GM23338 (cell line): ENCODE results near the gene SMCO2. TPM values are rescaled to one million over a fixed set of nuclear protein-coding genes. Genes with fewer than 3 reads are reported as not detected.

Source experiments
- ATAC-seq: fragments of 200-7000 bp; cut with Tn5 transposase; 3 replicates; pipeline ENCODE4 v1.9.1; 2020
- DNase-seq: peaks from one replicate; pipeline ENCODE4 v3.0.0-alpha.2; 2015; ENCODE audit warnings: low spot score
- H2AFZ ChIP-seq: fragments of 200-600 bp; sonication (generic); 2 replicates; pipeline ENCODE4 v1.8.0; 2016; ENCODE audit warnings: antibody characterized with exemption, mild to moderate bottlenecking, moderate library complexity
- H3F3A ChIP-seq: fragments of 200-600 bp; sonication (generic); replicated peaks from 2 replicates; pipeline ENCODE4 v1.8.0; 2017; ENCODE audit warnings: antibody characterized with exemption, mixed run types, low read depth
- H3K27ac ChIP-seq: fragments of 200-600 bp; sonication (generic); 2 replicates; pipeline ENCODE4 v1.6.1; 2016; ENCODE audit warnings: low read depth
- H3K27me3 ChIP-seq: fragments of 200-600 bp; sonication (generic); 2 replicates; pipeline ENCODE4 v1.8.0; 2016; ENCODE audit warnings: mild to moderate bottlenecking, mixed run types, moderate library complexity; ENCODE audit not compliant: insufficient read depth
- H3K36me3 ChIP-seq: fragments of 200-600 bp; sonication (generic); 2 replicates; pipeline ENCODE4 v1.8.0; 2016; ENCODE audit warnings: mild to moderate bottlenecking; ENCODE audit not compliant: insufficient read depth
- H3K4me1 ChIP-seq: fragments of 200-600 bp; sonication (generic); 2 replicates; pipeline ENCODE4 v1.8.0; 2016; ENCODE audit warnings: mild to moderate bottlenecking, moderate library complexity; ENCODE audit not compliant: insufficient read depth
- H3K4me2 ChIP-seq: fragments of 200-600 bp; sonication (generic); 2 replicates; pipeline ENCODE4 v1.7.1; 2017; ENCODE audit warnings: mixed run types
- H3K4me3 ChIP-seq: fragments of 200-600 bp; sonication (generic); 2 replicates; pipeline ENCODE4 v1.6.1; 2016; ENCODE audit warnings: mixed run types
- H3K79me2 ChIP-seq: fragments of 200-600 bp; sonication (generic); replicated peaks from 2 replicates; pipeline ENCODE4 v1.8.0; 2017; ENCODE audit warnings: mild to moderate bottlenecking; ENCODE audit not compliant: insufficient read depth
- H3K9me2 ChIP-seq: fragments of 200-600 bp; sonication (generic); 2 replicates; pipeline ENCODE4 v1.8.0; 2017; ENCODE audit not compliant: insufficient read depth
- H4K20me1 ChIP-seq: fragments of 200-600 bp; sonication (generic); replicated peaks from 2 replicates; pipeline ENCODE4 v1.8.0; 2017; ENCODE audit warnings: mild to moderate bottlenecking; ENCODE audit not compliant: insufficient read depth
- H3K27ac Mint-ChIP-seq: 2 replicates; pipeline ENCODE4 v1.8.0; 2020; ENCODE audit warnings: inconsistent platforms, mild to moderate bottlenecking, moderate library complexity, mixed read lengths
- H3K27me3 Mint-ChIP-seq: 3 replicates; pipeline ENCODE4 v1.8.0; 2022; ENCODE audit warnings: low read depth, mild to moderate bottlenecking, moderate library complexity, mixed read lengths, inconsistent platforms; ENCODE audit not compliant: insufficient read depth, poor library complexity
- H3K36me3 Mint-ChIP-seq: 3 replicates; pipeline ENCODE4 v1.8.0; 2021; ENCODE audit warnings: low read depth, mild to moderate bottlenecking, inconsistent platforms, moderate library complexity, mixed read lengths
- H3K4me1 Mint-ChIP-seq: 3 replicates; pipeline ENCODE4 v1.8.0; 2020; ENCODE audit warnings: mild to moderate bottlenecking, inconsistent platforms, mixed read lengths
- H3K4me3 Mint-ChIP-seq: 3 replicates; pipeline ENCODE4 v1.8.0; 2021; ENCODE audit warnings: moderate library complexity, mild to moderate bottlenecking, inconsistent platforms, mixed read lengths
- H3K9me3 Mint-ChIP-seq: 3 replicates; pipeline ENCODE4 v1.8.0; 2020; ENCODE audit warnings: moderate library complexity, mild to moderate bottlenecking, inconsistent platforms, mixed read lengths
- CREB1 ChIP-seq: fragments of 250-450 bp; sonication (Bioruptor Pico); IDR thresholded peaks from 2 replicates; pipeline ENCODE4 v1.5.0; 2020; ENCODE audit warnings: low read depth, mild to moderate bottlenecking, moderate library complexity
- EZH2 ChIP-seq: fragments of 200-600 bp; sonication (generic); IDR thresholded peaks from one replicate; pipeline ENCODE4 v1.8.0; 2017; ENCODE audit warnings: antibody characterized with exemption, mild to moderate bottlenecking, low read depth; ENCODE audit not compliant: unreplicated experiment
- EZH2phosphoT487 ChIP-seq: fragments of 200-600 bp; sonication (generic); IDR thresholded peaks from one replicate; pipeline ENCODE4 v1.8.1; 2018; ENCODE audit warnings: antibody characterized with exemption; ENCODE audit not compliant: unreplicated experiment
- JUNB ChIP-seq: IDR thresholded peaks from one replicate; pipeline ENCODE4 v1.6.1; 2016; ENCODE audit warnings: antibody characterized with exemption; ENCODE audit not compliant: unreplicated experiment
- NANOG ChIP-seq: IDR thresholded peaks from 2 replicates; pipeline ENCODE4 v1.6.1; 2016; ENCODE audit warnings: antibody characterized with exemption, borderline replicate concordance
- POLR2AphosphoS5 ChIP-seq: IDR thresholded peaks from 2 replicates; pipeline ENCODE4 v1.6.1; 2016; ENCODE audit warnings: antibody characterized with exemption, low read depth
- STAT1 ChIP-seq: IDR thresholded peaks from one replicate; pipeline ENCODE4 v1.6.1; 2016; ENCODE audit warnings: antibody characterized with exemption; ENCODE audit not compliant: unreplicated experiment
- ZNF114 ChIP-seq: fragments of 250-450 bp; sonication (Bioruptor Pico); IDR thresholded peaks from 2 replicates; pipeline ENCODE4 v1.5.0; 2020; ENCODE audit warnings: mild to moderate bottlenecking, moderate library complexity
- ZNF331 ChIP-seq: fragments of 250-450 bp; sonication (Bioruptor Pico); IDR thresholded peaks from 2 replicates; pipeline ENCODE4 v1.5.0; 2020; ENCODE audit warnings: low read depth, mild to moderate bottlenecking, moderate library complexity
- polyA plus RNA-seq: library from polyadenylated mRNA; unstranded; fragments of >200 nt; fragmentation: Nextera tagmentation; extraction: Ambion mirVana; gene quantifications from 2 replicates; pipeline ENCODE4 v1.2.1, GENCODE V29; 2016
- total RNA-seq: library from RNA; depleted of rRNA; stranded (reverse); fragments of >200 nt; shearing (Covaris generic); gene quantifications from 2 replicates; pipeline ENCODE4 v1.2.3, GENCODE V29; 2014
- TF ChIP-seq, protein P1 (sequence below): IDR thresholded peaks from 2 replicates; pipeline ENCODE4 v1.6.1; 2016; ENCODE audit warnings: antibody characterized with exemption
- TF ChIP-seq, protein P2 (sequence below): fragments of 250-450 bp; sonication (Bioruptor Pico); IDR thresholded peaks from 2 replicates; pipeline ENCODE4 v1.5.0; 2020; ENCODE audit warnings: mild to moderate bottlenecking, moderate library complexity
- TF ChIP-seq, protein P3 (sequence below): IDR thresholded peaks from one replicate; pipeline ENCODE4 v1.6.1; 2018; ENCODE audit warnings: antibody characterized with exemption; ENCODE audit not compliant: unreplicated experiment

The SMCO2 gene
- total and polyA plus RNA-seq, 2 experiments from 2014 or later, result 0.86 TPM; not detected in 1

DNA sequence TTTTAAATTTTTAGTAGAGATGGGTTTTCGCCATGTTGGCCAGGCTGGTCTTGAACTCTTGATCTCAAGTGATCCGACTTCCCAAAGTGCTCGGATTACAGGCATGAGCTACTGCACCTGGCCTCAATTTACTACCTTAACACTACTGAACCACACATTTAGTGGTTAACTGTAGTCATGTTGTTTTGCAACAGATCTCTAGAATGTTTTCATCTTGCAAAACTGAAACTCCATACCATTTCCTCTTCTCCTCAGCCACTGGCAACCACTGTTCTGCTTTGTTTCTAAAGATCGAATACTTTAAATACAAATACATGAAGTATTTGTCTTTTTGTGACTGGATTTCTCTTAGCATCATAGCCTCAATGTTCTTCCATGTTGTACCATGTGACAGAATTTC lies 15.4 kb upstream of the SMCO2 start:
- peaks cover 14% of the 10 kb centered on the region for H3K4me1 Mint-ChIP-seq
- ATAC-seq, result no peak

More for the DNA sequence above, 15.4 kb upstream of the SMCO2 start:
- Histone ChIP-seq H3K36me3 (no peaks in the 10 kb centered on the region), H3K9me2 (no peaks in the 10 kb centered on the region), H3K27ac (no peak overlapping the region), H2AFZ (no peak overlapping the region), H3K4me1 (no peaks in the 10 kb centered on the region), H3F3A (no peaks in the 10 kb centered on the region), H4K20me1 (no peaks in the 10 kb centered on the region), H3K27me3 (no peaks in the 10 kb centered on the region), H3K79me2 (no peaks in the 10 kb centered on the region), H3K4me3 (no peak overlapping the region), H3K4me2 (no peak overlapping the region)
- peaks cover 9% of the 10 kb centered on the region for H3K36me3 Mint-ChIP-seq
- no peak for DNase-seq
- TF ChIP-seq EZH2phosphoT487, result no peak
- no peak for TF ChIP-seq CREB1 (CRISPR knock-in tag)
- TF ChIP-seq EZH2, result no peak
- no peak for TF ChIP-seq JUNB
- TF ChIP-seq, protein P1, sequence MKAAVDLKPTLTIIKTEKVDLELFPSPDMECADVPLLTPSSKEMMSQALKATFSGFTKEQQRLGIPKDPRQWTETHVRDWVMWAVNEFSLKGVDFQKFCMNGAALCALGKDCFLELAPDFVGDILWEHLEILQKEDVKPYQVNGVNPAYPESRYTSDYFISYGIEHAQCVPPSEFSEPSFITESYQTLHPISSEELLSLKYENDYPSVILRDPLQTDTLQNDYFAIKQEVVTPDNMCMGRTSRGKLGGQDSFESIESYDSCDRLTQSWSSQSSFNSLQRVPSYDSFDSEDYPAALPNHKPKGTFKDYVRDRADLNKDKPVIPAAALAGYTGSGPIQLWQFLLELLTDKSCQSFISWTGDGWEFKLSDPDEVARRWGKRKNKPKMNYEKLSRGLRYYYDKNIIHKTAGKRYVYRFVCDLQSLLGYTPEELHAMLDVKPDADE, result no peak
- no peak for TF ChIP-seq ZNF331 (CRISPR knock-in tag)
- TF ChIP-seq, protein P2, sequence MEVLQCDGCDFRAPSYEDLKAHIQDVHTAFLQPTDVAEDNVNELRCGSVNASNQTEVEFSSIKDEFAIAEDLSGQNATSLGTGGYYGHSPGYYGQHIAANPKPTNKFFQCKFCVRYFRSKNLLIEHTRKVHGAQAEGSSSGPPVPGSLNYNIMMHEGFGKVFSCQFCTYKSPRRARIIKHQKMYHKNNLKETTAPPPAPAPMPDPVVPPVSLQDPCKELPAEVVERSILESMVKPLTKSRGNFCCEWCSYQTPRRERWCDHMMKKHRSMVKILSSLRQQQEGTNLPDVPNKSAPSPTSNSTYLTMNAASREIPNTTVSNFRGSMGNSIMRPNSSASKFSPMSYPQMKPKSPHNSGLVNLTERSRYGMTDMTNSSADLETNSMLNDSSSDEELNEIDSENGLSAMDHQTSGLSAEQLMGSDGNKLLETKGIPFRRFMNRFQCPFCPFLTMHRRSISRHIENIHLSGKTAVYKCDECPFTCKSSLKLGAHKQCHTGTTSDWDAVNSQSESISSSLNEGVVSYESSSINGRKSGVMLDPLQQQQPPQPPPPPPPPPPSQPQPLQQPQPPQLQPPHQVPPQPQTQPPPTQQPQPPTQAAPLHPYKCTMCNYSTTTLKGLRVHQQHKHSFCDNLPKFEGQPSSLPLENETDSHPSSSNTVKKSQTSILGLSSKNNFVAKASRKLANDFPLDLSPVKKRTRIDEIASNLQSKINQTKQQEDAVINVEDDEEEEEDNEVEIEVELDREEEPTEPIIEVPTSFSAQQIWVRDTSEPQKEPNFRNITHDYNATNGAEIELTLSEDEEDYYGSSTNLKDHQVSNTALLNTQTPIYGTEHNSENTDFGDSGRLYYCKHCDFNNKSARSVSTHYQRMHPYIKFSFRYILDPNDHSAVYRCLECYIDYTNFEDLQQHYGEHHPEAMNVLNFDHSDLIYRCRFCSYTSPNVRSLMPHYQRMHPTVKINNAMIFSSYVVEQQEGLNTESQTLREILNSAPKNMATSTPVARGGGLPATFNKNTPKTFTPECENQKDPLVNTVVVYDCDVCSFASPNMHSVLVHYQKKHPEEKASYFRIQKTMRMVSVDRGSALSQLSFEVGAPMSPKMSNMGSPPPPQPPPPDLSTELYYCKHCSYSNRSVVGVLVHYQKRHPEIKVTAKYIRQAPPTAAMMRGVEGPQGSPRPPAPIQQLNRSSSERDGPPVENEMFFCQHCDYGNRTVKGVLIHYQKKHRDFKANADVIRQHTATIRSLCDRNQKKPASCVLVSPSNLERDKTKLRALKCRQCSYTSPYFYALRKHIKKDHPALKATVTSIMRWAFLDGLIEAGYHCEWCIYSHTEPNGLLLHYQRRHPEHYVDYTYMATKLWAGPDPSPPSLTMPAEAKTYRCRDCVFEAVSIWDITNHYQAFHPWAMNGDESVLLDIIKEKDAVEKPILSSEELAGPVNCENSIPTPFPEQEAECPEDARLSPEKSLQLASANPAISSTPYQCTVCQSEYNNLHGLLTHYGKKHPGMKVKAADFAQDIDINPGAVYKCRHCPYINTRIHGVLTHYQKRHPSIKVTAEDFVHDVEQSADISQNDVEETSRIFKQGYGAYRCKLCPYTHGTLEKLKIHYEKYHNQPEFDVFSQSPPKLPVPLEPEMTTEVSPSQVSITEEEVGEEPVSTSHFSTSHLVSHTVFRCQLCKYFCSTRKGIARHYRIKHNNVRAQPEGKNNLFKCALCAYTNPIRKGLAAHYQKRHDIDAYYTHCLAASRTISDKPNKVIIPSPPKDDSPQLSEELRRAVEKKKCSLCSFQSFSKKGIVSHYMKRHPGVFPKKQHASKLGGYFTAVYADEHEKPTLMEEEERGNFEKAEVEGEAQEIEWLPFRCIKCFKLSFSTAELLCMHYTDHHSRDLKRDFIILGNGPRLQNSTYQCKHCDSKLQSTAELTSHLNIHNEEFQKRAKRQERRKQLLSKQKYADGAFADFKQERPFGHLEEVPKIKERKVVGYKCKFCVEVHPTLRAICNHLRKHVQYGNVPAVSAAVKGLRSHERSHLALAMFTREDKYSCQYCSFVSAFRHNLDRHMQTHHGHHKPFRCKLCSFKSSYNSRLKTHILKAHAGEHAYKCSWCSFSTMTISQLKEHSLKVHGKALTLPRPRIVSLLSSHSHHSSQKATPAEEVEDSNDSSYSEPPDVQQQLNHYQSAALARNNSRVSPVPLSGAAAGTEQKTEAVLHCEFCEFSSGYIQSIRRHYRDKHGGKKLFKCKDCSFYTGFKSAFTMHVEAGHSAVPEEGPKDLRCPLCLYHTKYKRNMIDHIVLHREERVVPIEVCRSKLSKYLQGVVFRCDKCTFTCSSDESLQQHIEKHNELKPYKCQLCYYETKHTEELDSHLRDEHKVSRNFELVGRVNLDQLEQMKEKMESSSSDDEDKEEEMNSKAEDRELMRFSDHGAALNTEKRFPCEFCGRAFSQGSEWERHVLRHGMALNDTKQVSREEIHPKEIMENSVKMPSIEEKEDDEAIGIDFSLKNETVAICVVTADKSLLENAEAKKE (CRISPR knock-in tag), result no peak
- TF ChIP-seq NANOG, result no peak
- TF ChIP-seq, protein P3, sequence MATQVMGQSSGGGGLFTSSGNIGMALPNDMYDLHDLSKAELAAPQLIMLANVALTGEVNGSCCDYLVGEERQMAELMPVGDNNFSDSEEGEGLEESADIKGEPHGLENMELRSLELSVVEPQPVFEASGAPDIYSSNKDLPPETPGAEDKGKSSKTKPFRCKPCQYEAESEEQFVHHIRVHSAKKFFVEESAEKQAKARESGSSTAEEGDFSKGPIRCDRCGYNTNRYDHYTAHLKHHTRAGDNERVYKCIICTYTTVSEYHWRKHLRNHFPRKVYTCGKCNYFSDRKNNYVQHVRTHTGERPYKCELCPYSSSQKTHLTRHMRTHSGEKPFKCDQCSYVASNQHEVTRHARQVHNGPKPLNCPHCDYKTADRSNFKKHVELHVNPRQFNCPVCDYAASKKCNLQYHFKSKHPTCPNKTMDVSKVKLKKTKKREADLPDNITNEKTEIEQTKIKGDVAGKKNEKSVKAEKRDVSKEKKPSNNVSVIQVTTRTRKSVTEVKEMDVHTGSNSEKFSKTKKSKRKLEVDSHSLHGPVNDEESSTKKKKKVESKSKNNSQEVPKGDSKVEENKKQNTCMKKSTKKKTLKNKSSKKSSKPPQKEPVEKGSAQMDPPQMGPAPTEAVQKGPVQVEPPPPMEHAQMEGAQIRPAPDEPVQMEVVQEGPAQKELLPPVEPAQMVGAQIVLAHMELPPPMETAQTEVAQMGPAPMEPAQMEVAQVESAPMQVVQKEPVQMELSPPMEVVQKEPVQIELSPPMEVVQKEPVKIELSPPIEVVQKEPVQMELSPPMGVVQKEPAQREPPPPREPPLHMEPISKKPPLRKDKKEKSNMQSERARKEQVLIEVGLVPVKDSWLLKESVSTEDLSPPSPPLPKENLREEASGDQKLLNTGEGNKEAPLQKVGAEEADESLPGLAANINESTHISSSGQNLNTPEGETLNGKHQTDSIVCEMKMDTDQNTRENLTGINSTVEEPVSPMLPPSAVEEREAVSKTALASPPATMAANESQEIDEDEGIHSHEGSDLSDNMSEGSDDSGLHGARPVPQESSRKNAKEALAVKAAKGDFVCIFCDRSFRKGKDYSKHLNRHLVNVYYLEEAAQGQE, result no peak
- TF ChIP-seq ZNF114, result no peak
- no peak for TF ChIP-seq STAT1
- TF ChIP-seq POLR2AphosphoS5, result no peak
- no peaks in the 10 kb centered on the region for H3K27me3 Mint-ChIP-seq
- no peak overlapping the region for H3K27ac Mint-ChIP-seq
- H3K9me3 Mint-ChIP-seq, result peaks cover 11% of the 10 kb centered on the region
- no peak overlapping the region for H3K4me3 Mint-ChIP-seq
